Measurements from ENCODE around the gene MRPL37.
"Not testable (repeated sequence)": the region's sequence is repeated elsewhere in the genome, so short reads cannot be mapped to it uniquely, and the experiment has no call there.

The MRPL37 gene

DNA sequence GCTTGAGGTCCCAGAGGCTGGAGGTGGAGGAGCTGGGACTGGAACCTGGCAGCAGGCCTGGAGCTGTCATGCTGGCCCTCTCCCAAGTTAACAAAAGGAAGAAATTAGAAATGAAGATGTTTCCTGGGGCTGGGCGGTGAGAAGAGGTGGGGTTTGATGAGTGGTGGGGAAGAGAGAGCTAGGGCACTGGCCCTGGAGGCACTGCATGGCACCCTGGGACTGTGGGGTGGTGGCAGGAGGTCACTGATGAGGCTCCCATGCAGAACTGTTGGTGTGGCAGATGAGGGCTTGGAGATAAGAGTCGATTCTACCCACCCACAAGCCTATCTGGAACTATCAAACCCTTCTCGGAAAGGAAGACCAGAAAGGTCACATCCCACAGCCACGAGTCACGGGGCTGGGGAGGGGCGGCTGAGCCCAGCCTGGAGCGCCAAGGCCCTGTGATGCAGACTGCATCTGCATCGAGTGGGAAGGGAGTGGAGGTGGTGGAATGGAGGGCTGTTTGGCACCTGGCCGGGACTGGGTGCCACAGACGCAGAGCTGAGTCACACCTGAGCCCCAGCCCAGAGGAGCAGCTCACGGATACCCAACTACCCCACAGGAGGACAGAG, 29.4 kb downstream of the MRPL37 start:
- no peak overlapping the region for H3K4me3 ChIP-seq (ENCODE audit: low read depth, low read length)
- TF ChIP-seq, protein P1, sequence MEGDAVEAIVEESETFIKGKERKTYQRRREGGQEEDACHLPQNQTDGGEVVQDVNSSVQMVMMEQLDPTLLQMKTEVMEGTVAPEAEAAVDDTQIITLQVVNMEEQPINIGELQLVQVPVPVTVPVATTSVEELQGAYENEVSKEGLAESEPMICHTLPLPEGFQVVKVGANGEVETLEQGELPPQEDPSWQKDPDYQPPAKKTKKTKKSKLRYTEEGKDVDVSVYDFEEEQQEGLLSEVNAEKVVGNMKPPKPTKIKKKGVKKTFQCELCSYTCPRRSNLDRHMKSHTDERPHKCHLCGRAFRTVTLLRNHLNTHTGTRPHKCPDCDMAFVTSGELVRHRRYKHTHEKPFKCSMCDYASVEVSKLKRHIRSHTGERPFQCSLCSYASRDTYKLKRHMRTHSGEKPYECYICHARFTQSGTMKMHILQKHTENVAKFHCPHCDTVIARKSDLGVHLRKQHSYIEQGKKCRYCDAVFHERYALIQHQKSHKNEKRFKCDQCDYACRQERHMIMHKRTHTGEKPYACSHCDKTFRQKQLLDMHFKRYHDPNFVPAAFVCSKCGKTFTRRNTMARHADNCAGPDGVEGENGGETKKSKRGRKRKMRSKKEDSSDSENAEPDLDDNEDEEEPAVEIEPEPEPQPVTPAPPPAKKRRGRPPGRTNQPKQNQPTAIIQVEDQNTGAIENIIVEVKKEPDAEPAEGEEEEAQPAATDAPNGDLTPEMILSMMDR (IDR thresholded peaks at IDR 0.05; ENCODE audit: low read depth, low read length, missing control alignments): no peak
- no peak for DNase-seq (ENCODE audit: low read depth)

DNA sequence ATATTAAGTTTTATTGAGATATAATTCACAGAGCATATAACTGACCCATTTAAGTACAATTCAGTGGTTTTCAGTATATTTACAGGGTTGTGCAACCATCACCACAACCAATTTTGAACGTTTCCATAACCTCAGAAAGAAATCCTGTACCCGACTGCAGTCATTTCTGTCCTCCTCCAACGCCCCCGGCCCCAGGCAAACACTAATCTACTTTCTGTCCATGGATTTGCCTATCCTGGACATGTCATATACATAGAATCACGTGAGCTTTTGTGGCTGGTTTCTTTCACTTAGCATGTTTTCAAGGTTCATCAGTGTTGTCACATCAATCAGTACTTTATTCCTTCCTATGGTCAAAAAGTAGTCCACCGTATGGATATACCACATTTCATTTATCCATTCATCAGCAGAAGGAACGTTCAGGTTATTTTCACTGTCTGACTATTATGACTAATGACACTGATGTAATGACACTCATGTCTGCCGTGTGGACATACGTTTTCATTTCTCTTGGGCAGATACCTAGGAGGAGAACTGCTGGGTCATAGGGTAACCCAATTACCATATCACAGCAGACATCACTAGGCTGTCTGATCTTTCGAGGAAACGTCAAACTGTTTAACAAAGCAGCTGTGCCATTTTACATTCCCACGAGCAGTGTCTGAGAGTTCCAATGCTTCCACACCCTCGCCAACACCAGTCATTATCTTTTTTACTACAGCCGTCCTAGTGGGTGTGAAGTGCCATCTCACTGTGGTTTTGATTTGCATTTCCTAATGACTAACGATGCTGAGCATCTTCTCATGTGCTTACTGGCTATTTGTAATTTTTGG, 30.8 kb downstream of the MRPL37 start:
- H3K4me3 ChIP-seq (ENCODE audit: low read depth, low read length): no peak overlapping the region
- DNase-seq (ENCODE audit: low read depth): no peak
- TF ChIP-seq, protein P1 (IDR thresholded peaks at IDR 0.05; ENCODE audit: low read depth, low read length, missing control alignments): no peak

- not testable (repeated sequence) for H3K4me3 ChIP-seq (ENCODE audit: low read depth, low read length); DNase-seq (ENCODE audit: low read depth)
These were observed 33.2 kb downstream of the MRPL37 start for GRCh38 chr1:54233196-54233595.

DNA sequence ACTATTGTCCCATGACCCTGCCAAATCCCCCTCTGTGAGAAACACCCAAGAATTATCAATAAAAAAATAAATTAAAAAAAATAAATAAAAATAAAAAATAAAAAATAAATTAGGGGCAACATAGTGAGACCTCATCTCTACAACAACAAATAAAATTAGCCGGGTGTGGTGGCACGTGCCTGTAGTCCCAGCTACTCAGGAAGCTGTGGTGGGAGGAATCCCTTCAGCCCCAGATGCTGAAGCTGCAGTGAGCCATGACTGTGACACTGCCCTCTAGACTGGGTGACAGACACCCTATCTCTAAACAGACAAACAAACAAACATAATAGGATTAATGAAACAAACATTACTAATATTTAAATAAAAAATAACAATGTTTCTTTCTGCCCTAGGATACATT, 34.3 kb downstream of the MRPL37 start:
- TF ChIP-seq, protein P1 (IDR thresholded peaks at IDR 0.05; ENCODE audit: low read depth, low read length, missing control alignments): no peak
- no peak overlapping the region for H3K4me3 ChIP-seq (ENCODE audit: low read depth, low read length)
- DNase-seq (ENCODE audit: low read depth): no peak

DNA sequence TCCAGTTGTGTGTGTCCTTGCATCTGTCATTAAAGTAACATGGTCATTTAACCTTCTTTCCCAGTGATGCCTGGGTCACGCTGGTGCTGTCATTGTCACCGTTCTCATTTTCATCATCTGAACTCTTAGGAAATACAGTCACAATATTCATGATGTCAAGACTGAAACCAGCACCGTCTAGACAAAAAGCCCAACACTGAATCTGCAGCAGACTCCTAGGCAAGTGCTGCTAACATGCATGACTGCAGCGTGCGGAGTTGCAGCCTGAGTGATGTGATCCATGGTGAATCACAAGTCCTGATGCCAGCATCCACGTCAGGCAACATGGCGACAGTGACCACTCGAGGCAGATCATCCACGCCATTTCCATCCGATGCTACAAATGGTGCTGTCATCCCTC, 37.6 kb downstream of the MRPL37 start:
- no peak overlapping the region for H3K4me3 ChIP-seq (ENCODE audit: low read depth, low read length)
- no peak for DNase-seq (ENCODE audit: low read depth)
- TF ChIP-seq, protein P1 (IDR thresholded peaks at IDR 0.05; ENCODE audit: low read depth, low read length, missing control alignments): no peak

- TF ChIP-seq, protein P1 (IDR thresholded peaks at IDR 0.05; ENCODE audit: low read depth, low read length, missing control alignments): no peak
- DNase-seq (ENCODE audit: low read depth): no peak
- H3K4me3 ChIP-seq (ENCODE audit: low read depth, low read length): no peak overlapping the region
These were observed 38.5 kb downstream of the MRPL37 start for GRCh38 chr1:54238353-54239034.

DNA sequence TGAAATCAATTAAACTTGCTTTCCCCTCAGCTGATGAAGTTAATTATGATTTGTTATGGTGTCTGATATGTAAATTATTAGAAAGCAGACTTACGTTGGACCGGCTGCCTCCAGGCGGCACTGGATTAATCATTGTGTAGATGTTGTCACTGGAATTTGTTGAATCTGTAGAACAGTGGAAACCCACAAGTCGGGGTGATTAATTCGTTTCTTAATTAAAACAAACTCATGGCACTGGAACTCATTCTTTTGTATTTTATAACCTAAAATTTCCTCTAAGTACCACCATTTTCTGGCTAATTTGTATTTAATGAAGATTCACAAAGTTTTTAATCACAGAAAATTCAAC, 39.0 kb downstream of the MRPL37 start:
- DNase-seq (ENCODE audit: low read depth): no peak
- no peak overlapping the region for H3K4me3 ChIP-seq (ENCODE audit: low read depth, low read length)
- TF ChIP-seq, protein P1 (IDR thresholded peaks at IDR 0.05; ENCODE audit: low read depth, low read length, missing control alignments): no peak
